PC-9 (cell line): Measurements from ENCODE around the gene MTG2. TPM values are rescaled to one million over a fixed set of nuclear protein-coding genes. Genes with fewer than 3 reads are reported as not detected.

Experiments
- BruUV-seq: library from RNA; stranded (reverse); fragments of 400-500 nt; replicated peaks from 2 replicates; lab custom pipeline; 2021; lab: Mats Ljungman, UMichigan
- CTCF ChIA-PET: fragments of 300-600 bp; sonication (Branson Sonifier 250); formaldehyde crosslinking; loops from one replicate; lab custom pipeline; 2022; ENCODE audit warnings: antibody characterized with exemption; lab: Charles Lee
- POLR2A ChIA-PET: fragments of 300-600 bp; sonication (Branson Sonifier 250); formaldehyde crosslinking; loops from one replicate; lab custom pipeline; 2022; ENCODE audit warnings: antibody characterized with exemption; ENCODE audit not compliant: unreplicated experiment; lab: Charles Lee
- DNase-seq, 2 experiments: peaks; one replicate each; pipeline versions ENCODE4 v3.0.0 to v3.0.0-alpha.2; 2015 to 2022; ENCODE audit warnings: mixed read lengths in 1 of 2
- H2AFZ ChIP-seq: fragments of 200-600 bp; sonication (generic); 2 replicates; pipeline ENCODE4 v1.8.1; 2017; ENCODE audit warnings: antibody characterized with exemption
- H3F3A ChIP-seq: fragments of 200-600 bp; sonication (generic); 2 replicates; pipeline ENCODE4 v1.8.1; 2017; ENCODE audit warnings: antibody characterized with exemption, mild to moderate bottlenecking, low read depth; ENCODE audit not compliant: insufficient read depth
- H3K27ac ChIP-seq: fragments of 200-600 bp; sonication (generic); 2 replicates; pipeline ENCODE4 v1.6.1; 2016; ENCODE audit warnings: mixed run types
- H3K27me3 ChIP-seq: fragments of 200-600 bp; sonication (generic); 2 replicates; pipeline ENCODE4 v1.6.1; 2016; ENCODE audit warnings: low read depth, mixed run types; ENCODE audit not compliant: insufficient read depth
- H3K36me3 ChIP-seq: fragments of 200-600 bp; sonication (generic); 2 replicates; pipeline ENCODE4 v1.6.1; 2016; ENCODE audit warnings: low read depth, mixed run types
- H3K4me1 ChIP-seq: fragments of 200-600 bp; sonication (generic); replicated peaks from 2 replicates; pipeline ENCODE4 v1.6.1; 2016; ENCODE audit warnings: mixed run types; ENCODE audit not compliant: insufficient read depth
- H3K4me2 ChIP-seq: fragments of 200-600 bp; sonication (generic); 2 replicates; pipeline ENCODE4 v1.6.1; 2017; ENCODE audit warnings: mixed run types
- H3K4me3 ChIP-seq: fragments of 200-600 bp; sonication (generic); 2 replicates; pipeline ENCODE4 v1.6.1; 2016; ENCODE audit warnings: mixed run types
- H3K79me2 ChIP-seq: fragments of 200-600 bp; sonication (generic); 2 replicates; pipeline ENCODE4 v1.6.1; 2017; ENCODE audit warnings: low read depth, mixed run types
- H3K9me2 ChIP-seq: fragments of 200-600 bp; sonication (generic); 2 replicates; pipeline ENCODE4 v1.8.1; 2017; ENCODE audit warnings: mild to moderate bottlenecking; ENCODE audit not compliant: insufficient read depth
- H3K9me3 ChIP-seq: fragments of 200-600 bp; sonication (generic); 2 replicates; pipeline ENCODE4 v1.8.1; 2016; ENCODE audit warnings: low read depth; ENCODE audit not compliant: insufficient read depth
- H4K20me1 ChIP-seq: fragments of 200-600 bp; sonication (generic); 2 replicates; pipeline ENCODE4 v1.8.1; 2017; ENCODE audit not compliant: insufficient read depth
- CTCF ChIP-seq: fragments of 200-600 bp; sonication (generic); conservative IDR thresholded peaks from 2 replicates; pipeline ENCODE4 v1.6.1; 2017; ENCODE audit warnings: mixed run types, antibody characterized with exemption, mild to moderate bottlenecking, moderate library complexity
- EZH2 ChIP-seq: fragments of 200-600 bp; sonication (generic); IDR thresholded peaks from 2 replicates; pipeline ENCODE4 v1.8.0; 2017; ENCODE audit warnings: antibody characterized with exemption, low read depth
- intact Hi-C: fragments of 100-400 bp; cut with micrococcal nuclease; formaldehyde crosslinking; loops from one replicate; pipeline ENCODE4 v1.10.0; 2022; ENCODE audit not compliant: unreplicated experiment
- total RNA-seq: library from RNA; stranded (reverse); gene quantifications from 2 replicates; pipeline ENCODE4 v1.2.3, GENCODE V29; 2021

MTG2 gene
- total RNA-seq, 1 experiment from 2014 or later = 58.1 TPM

GRCh38 chr20:62179162-62179504 lies 3.7 kb upstream of the MTG2 start:
- no peaks in the 10 kb centered on the region for H4K20me1 ChIP-seq
- no peak for DNase-seq
- no peak for TF ChIP-seq EZH2
- no peak for TF ChIP-seq CTCF
- ChIA-PET POLR2A (no interaction called here), CTCF (no interaction called here)
- intact Hi-C loops = no loop called here
- no TSS peak for BruUV-seq
- H3K36me3 ChIP-seq = 0 out of 2 replicates have a peak, but pooled peaks cover 7% of the 10 kb centered on the region
- H3K27me3 ChIP-seq = no peaks in the 10 kb centered on the region
- H3F3A ChIP-seq = peaks cover 21% of the 10 kb centered on the region; the same call in 1 of the 2 replicates
- peaks cover 21% of the 10 kb centered on the region for H3K79me2 ChIP-seq
- H3K4me2 ChIP-seq = no peak overlapping the region
- no peak overlapping the region for H3K4me3 ChIP-seq
- peaks cover 17% of the 10 kb centered on the region for H3K4me1 ChIP-seq
- no peaks in the 10 kb centered on the region for H3K9me2 ChIP-seq
- no peak overlapping the region for H2AFZ ChIP-seq
- H3K9me3 ChIP-seq = no peaks in the 10 kb centered on the region
- H3K27ac ChIP-seq = no peak overlapping the region

GRCh38 chr20:62181808-62182207 lies 1.0 kb upstream of the MTG2 start:
- Histone ChIP-seq H3F3A (peaks cover 32% of the 10 kb centered on the region; the same call in 1 of the 2 replicates), H3K27me3 (no peaks in the 10 kb centered on the region), H3K4me1 (peaks cover 20% of the 10 kb centered on the region), H3K36me3 (0 out of 2 replicates have a peak, but pooled peaks cover 7% of the 10 kb centered on the region), H3K27ac (peak overlapping the region; percentile 58; the same call in 1 of the 2 replicates), H2AFZ (peak overlapping the region; percentile 80; the same call in 1 of the 2 replicates), H3K9me3 (no peaks in the 10 kb centered on the region), H3K9me2 (no peaks in the 10 kb centered on the region), H3K4me2 (peak overlapping the region; percentile 88), H3K79me2 (peaks cover 46% of the 10 kb centered on the region), H4K20me1 (no peaks in the 10 kb centered on the region), H3K4me3 (peak overlapping the region; percentile 81)
- intact Hi-C loops = loop anchor here (1.0 to 2.0 kb wide), 2 partner anchors 39 to 57 kb away; partner anchors contain the start of genes OSBPL2, PSMA7 and SS18L1
- ChIA-PET CTCF (no interaction called here), POLR2A (no interaction called here)
- no TSS peak for BruUV-seq
- DNase-seq = no peak
- TF ChIP-seq EZH2 (no peak), CTCF (no peak)

- no peak for TF ChIP-seq CTCF
- TF ChIP-seq EZH2 = no peak
- ChIA-PET CTCF (no interaction called here), POLR2A (interaction anchor here (0.6 kb wide), 1 partner anchor 118 kb away, joined by 8 read pairs; no protein-coding TSS in a partner anchor)
- H3F3A ChIP-seq = peaks cover 32% of the 10 kb centered on the region; the same call in 1 of the 2 replicates
- H3K4me1 ChIP-seq = peaks cover 20% of the 10 kb centered on the region
- H3K27me3 ChIP-seq = no peaks in the 10 kb centered on the region
- no peak for DNase-seq
- H3K4me2 ChIP-seq = peak overlapping the region; percentile 88
- TSS peak; percentile 72 for BruUV-seq
- H3K4me3 ChIP-seq = peak overlapping the region; percentile 81
- peak overlapping the region; percentile 80 for H2AFZ ChIP-seq
- peaks cover 64% of the 10 kb centered on the region for H3K79me2 ChIP-seq
- peaks cover 10% of the 10 kb centered on the region; the same call in 1 of the 2 replicates for H4K20me1 ChIP-seq
- no peaks in the 10 kb centered on the region for H3K9me2 ChIP-seq
- peaks cover 7% of the 10 kb centered on the region; the same call in 1 of the 2 replicates for H3K36me3 ChIP-seq
- H3K9me3 ChIP-seq = no peaks in the 10 kb centered on the region
- intact Hi-C loops = loop anchor here (2.0 kb wide), 1 partner anchor 55 kb away; the partner anchor contains the start of gene OSBPL2
- H3K27ac ChIP-seq = peak overlapping the region; percentile 58
Measured at GRCh38 chr20:62183426-62184142, 756 bp downstream of the MTG2 start.
